ENCODE measurements around the gene HEXB.

HEXB gene

DNA sequence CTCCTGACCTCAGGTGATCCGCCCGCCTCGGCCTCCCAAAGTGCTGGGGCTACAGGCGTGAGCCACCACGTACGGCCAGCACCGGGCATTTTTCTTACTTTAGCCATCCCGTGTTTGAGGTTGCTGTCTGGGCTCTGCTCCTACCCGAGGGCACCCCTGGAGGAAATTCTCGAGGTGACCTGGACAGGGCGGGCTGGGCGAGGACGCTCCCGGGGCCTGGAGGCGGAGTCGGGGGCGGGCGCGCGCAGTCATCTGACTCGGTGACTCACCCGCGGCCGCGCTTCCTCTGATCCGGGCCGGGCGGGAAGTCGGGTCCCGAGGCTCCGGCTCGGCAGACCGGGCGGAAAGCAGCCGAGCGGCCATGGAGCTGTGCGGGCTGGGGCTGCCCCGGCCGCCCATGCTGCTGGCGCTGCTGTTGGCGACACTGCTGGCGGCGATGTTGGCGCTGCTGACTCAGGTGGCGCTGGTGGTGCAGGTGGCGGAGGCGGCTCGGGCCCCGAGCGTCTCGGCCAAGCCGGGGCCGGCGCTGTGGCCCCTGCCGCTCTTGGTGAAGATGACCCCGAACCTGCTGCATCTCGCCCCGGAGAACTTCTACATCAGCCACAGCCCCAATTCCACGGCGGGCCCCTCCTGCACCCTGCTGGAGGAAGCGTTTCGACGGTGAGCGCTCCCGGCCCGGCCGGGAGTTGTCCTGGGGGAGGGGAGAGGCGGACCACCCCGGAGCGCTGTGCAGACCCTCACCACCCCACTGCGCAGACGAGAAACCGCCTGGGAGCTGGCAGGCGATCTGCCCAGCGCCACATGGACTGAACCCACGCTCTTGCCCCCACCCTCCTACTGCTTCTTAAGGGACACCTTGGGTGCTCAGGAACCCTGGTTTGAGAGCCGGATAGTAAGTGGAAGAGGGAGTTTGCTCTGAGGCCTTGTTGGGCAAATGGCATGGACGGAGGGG, at the start of gene HEXB:
TSS of gene HEXB (plus strand) at position 334 of the 952 bp plus-strand sequence. CDS start at position 362, 28 bp downstream.
- peak; percentile 29 to 89 (median 74) for DNase-seq

GRCh38 chr5:74636149-74636548, 48.9 kb upstream of the HEXB start:
- no peak for DNase-seq

DNA sequence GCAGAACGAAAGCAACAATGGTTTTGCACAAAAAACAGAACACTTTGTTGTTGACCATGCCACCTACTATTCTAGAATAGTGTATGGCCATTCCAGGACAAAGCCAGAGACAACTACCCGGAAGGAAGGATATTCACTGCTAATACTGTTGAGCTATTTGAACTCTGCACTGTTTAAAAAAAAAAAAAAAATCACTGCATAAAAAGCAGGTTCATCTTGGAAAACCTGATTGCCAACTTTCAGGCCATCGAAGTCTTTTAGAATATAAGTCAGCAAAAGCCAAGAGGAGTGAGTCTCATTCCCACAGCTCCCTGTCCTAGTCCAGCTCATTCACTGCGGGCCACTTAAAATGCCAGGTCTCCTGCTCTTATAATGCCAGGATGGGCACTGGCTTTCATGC, 48.5 kb upstream of the HEXB start:
- DNase-seq: no peak

GRCh38 chr5:74638544-74638969, 46.5 kb upstream of the HEXB start:
- no peak for DNase-seq

DNA sequence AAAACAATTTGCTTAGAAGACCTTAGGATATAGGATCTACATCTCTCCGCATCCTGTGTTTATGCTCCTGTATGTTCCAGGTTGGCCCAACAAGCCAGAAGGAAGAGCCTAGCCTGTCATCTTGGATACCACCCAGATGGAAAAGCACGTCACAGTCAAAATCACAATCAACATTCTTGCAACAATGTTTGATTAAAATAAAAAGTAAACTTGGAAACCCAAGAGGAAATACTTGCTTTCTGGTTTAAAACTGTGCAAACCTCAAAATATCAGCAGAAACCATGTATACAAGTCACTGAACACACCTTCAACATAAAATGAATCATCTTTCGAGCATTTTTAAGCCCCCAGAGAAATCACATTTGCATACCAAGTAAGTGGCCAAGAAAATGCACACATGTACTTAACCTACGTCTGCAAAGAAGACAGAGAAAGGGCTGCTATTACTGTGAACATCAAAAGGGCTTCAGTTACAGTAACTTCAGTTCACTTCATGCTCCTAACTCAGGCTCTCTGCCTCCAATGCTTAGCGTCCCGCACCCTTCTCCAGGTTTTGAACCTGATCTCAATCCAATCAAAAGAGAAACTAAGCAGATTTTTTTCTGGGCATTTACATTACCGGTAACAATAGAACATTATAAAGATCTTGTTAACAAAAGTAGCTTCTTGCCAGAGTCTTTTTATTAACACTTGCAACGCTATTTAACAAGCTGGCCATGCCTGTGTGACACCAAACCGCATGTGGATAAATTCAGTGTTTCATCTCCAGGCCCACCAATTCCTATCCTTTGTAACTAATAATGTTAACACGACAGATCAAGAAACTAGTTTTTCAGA, 45.8 kb upstream of the HEXB start:
- no peak for DNase-seq

DNA sequence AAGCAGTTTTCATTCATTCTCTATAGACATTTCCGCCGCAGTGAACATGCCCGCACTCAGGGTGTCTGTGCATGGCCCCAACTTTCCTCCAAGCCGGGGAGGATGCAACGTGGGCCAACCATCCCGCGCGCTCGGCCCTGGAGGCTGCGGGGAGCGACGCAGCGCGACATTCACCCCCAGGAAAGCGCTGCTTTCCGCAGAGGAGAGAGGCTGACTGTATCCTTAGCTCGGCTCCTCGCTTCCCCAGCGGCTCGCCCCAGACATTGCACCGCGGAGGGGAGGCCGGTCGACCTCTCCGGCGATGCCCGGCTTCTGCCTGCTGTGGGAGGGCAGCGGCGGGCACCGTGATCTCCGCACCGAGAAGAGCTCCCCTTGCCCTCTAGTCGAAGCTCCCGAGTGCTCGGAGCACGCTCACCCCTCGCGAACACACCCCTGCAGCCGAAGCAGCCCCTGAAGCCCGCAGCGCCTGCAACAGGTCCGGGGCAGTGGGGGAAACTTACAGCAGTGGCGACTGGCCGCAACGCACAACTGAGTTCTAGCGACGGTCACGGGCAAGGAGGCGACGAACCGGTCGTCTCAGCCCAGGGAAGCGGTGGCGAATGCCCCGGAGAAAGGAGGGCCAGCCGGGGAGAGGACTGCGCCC, 45.1 kb upstream of the HEXB start:
- peak in 8 of 14 donors; percentile 15 to 70 (median 58) for DNase-seq

DNA sequence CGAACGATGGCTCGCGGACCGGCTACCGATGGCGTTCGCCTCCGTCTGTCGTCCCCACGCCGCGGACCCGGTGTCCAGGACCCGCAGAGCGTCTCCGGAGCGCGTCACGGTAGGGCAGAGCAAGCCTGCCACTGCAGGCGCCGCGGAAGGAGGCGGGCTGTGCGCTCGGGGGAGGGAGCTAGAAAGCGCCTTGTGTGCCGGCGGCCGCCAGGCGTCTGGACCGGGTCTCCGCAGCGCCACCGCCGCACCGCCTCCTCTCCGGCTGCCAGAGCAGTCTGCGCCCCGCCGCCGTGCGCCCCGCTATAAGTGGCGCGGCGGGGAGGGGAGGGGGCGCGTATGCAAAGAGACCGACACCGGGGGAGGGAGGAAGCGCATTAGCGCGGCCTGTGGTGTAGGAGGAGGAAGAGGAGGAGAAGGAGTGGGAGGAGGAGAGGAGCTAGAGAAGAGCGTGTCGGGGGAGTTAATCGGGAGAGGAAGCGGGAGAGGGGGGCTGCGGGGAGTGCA, 44.5 kb upstream of the HEXB start, which contains the start of gene ENC1:
TSS of gene ENC1 (minus strand) at position 279 of the 504 bp plus-strand sequence. CDS start 4,243 bp downstream, outside the sequence.
- peak in 13 of 14 donors; percentile 16 to 82 (median 67) for DNase-seq

DNA sequence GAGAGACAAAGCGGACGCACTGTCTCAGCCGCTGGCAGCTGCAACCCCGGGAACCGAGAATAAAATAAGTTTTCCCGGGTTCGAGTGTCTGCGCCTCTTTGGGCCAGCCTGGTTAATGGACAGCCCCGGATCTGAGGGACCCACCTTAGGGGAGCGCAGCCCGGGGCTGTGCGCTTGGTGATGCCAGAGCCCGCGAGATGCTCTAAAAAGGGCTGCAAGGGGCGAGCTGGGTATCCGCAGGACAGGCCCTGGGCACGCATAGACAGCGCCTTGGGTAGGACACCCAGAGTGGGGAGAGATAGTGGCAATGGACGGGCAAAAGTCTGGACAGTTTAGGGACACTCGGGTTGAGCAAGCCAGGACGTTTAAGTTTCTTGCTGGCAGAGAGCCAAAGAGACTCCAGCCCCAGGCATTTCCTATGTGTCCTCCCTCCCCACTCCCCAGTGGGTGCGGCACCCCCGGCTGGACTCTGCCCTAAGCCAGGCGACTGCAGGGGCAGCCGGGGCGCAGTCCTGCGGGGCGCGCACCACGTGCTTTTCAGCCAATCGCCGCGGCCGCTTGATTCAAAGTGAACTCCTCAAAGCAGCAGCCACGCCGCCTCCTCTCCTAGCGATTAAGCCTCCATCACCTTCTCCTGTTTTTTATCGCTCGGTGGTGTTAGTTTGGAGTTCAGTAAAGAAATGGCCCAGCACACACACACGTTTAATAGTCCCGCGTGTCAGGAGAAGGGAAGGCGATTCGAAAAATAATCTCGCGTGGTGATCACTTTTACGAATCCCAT, 43.9 kb upstream of the HEXB start:
- DNase-seq: peak in 10 of 14 donors; percentile 28 to 70 (median 52)

- peak in 9 of 14 donors; percentile 9 to 52 (median 27) for DNase-seq
These were observed 43.1 kb upstream of the HEXB start for GRCh38 chr5:74641735-74642542.

- DNase-seq: no peak
These were observed 42.5 kb upstream of the HEXB start for GRCh38 chr5:74642543-74642863.

- DNase-seq: no peak
These were observed 41.9 kb upstream of the HEXB start for GRCh38 chr5:74643111-74643562.

- peak in 1 of 14 donors; percentile 22 for DNase-seq
These were observed 37.9 kb upstream of the HEXB start for GRCh38 chr5:74647096-74647495.

GRCh38 chr5:74648835-74649293, 36.2 kb upstream of the HEXB start:
- peak in 6 of 14 donors; percentile 6 to 50 (median 23) for DNase-seq

DNA sequence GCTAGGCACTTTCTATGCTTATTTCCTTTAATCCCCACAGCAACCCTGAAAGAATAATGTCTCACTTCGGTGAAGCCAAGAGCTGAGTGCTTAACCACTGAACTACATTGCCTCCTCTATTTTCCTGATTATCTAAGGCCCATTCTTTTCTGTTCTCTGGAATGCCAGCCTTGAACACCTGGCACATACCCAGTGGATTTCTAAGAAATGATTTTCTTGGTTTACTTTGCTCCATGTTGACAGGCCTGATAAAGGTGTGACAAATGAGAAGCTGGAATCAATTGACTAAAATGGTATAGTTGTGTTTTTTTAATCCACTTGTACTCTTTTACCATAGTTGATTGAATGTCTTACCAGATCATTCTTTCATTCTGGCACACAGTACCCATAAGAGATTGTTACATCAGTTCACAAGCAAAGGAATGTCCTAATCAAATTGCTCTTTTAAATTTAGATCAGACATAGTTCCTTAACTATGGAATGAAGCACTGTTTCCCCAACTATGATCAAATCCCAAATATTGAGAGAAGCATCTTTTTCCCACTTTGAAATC, 35.5 kb upstream of the HEXB start:
- no peak for DNase-seq

- no peak for DNase-seq
These were observed 33.3 kb upstream of the HEXB start for GRCh38 chr5:74651710-74652109.

- no peak for DNase-seq
These were observed 32.5 kb upstream of the HEXB start for GRCh38 chr5:74652576-74652975.

DNA sequence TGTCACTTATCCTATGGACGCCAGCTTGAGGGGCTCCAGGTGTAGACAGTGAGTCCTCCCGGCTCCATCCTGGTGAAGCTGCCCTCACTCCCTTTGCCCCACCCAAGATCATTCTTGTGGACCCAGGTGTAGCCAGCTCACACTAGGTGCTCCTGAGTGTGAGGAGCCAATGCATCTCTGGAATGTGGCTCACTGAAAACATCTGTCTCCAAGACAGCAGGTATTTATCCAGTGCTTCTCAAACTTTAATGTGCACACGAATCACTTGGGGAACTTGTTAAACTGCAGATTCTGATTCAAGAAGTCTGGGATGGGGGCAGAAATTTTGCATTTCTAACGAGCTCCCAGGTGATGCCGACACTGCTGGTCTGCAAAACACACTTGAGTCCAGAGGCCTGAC, 31.0 kb upstream of the HEXB start:
- no peak for DNase-seq

GRCh38 chr5:74655206-74655605, 29.8 kb upstream of the HEXB start:
- DNase-seq: no peak

DNA sequence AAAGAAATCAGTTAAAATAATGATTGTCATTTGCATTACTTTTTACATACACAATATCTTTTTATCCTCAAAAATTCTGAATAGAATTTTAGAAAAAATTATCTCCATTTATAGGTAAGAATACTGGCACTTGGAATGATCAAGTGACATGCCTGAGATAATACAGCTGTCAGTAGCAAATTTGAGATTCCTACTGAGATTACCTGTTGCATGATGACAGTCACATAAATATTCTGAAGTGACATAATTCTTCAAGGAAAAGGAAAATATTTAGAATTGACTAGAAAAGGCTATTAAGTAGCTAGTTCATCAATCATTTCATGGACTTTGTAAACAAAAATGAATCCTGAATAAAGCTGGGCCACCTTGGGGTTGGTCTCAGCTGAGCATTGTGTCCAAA, 29.3 kb upstream of the HEXB start:
- no peak for DNase-seq

GRCh38 chr5:74657165-74657564, 27.9 kb upstream of the HEXB start:
- no peak for DNase-seq

Data from C1 segment of cervical spinal cord (tissue), 14 donors.